Measurements from ENCODE around the gene IL1RAP.

Gene IL1RAP

DNA sequence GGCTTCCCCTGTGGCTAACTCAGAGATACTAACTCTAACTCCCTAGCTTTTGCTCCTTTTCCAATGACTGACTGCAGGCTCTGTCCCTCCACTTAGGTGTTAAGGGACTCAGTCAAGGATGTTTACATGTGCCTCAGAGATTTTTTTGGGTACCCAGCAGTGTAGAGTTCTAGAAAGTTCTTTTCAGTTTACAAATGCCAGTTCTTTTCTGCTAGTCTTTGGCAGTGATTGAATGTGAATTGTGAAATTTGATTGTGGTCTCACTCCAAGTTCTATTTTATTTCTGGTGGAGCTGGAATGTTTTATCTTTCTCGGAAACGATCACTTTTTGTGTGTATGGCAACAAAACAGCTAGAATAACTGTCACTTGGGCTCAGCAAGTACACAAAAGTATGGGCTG lies 60.6 kb downstream of the IL1RAP start:
- no peak for DNase-seq (ENCODE audit: low read depth in 1 of 2, low spot score in 1 of 2)

GRCh38 chr3:190575437-190576185 lies 61.7 kb downstream of the IL1RAP start:
- DNase-seq (ENCODE audit: low read depth in 1 of 2, low spot score in 1 of 2): no peak

DNA sequence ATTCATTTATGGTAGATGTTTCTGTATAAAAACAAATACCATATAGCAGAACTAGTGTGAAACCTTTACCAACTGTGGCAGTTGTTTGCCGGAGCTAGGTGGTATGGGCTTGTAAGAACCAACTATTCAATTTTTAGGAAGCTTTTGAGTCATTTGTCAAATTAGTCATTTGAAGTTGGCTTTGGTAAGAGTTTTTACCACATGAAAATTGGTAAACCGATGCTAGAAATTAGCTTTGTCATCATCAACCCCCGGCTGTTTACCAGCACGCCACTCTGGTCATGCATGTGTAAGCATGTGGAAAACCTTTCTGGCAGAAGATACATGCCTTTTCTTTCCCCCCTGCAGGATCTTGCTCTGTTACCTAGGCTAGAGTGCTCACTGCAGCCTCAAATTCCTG lies 63.3 kb downstream of the IL1RAP start:
- DNase-seq (ENCODE audit: low read depth in 1 of 2, low spot score in 1 of 2): no peak

GRCh38 chr3:190579514-190580137 lies 65.7 kb downstream of the IL1RAP start:
- no peak for DNase-seq (ENCODE audit: low read depth in 1 of 2, low spot score in 1 of 2)

- DNase-seq (ENCODE audit: low read depth in 1 of 2, low spot score in 1 of 2): no peak
These were observed 66.5 kb downstream of the IL1RAP start for GRCh38 chr3:190580417-190580816.

- DNase-seq (ENCODE audit: low read depth in 1 of 2, low spot score in 1 of 2): no peak
These were observed 67.2 kb downstream of the IL1RAP start for GRCh38 chr3:190581041-190581541.

DNA sequence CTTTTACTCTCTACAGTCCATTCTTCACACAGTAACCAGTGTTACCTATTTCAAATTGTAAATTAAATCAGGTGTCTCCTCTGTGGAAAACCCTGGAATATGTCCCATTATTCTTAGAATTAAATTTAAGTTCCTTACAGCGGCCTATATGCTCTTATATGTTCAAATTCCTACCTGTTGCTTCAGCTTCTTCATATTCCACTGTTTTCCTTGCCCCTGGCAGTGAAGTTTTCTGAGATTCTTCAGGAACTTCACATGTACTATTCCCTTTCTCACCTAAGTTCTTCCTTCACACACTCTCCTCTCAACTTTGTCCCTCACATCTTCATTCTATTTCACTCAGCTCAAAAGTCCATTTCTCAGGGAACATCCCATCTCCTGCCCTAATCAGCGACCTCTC lies 68.8 kb downstream of the IL1RAP start:
- no peak for DNase-seq (ENCODE audit: low read depth in 1 of 2, low spot score in 1 of 2)

DNA sequence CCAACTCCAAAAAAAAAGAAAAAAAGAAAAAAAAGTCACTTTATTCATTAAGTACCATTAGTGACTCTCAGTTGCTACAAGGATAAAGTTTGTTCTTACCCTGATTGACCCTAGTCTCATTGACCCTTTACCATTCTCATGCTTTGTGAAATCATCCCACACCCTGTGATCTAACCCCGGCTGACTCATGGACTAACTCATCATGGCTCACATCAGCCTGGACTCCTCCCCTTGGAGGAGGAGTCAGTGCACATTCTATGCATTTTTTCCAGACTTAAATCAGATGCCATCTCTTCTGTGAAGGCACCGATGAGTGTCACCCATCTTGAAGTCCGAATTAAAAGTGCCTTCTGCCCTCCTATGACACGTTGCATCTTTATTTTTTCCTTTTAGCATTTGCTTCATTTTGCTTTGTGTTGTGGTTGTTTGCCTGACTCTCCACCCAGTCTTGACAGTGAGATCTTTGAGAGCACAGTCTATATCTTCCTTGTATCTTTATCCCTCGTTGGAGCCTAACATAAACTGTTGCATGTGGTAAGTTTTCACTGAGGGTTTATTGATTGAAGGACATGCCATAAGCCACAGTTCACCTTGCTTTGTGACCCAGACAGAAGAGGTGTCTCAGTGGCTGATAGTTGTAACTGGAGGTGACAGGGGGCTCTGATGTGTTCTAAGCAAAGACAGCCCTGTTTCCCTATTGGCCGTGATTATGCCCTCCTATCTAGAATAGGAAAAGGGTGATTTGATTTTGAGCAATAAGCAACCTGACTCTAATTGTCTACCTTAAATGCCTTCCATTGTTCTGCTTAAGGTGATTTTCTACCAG lies 72.1 kb downstream of the IL1RAP start:
- DNase-seq (ENCODE audit: low read depth in 1 of 2, low spot score in 1 of 2): peak in 1 of 2 donors; percentile 60

GRCh38 chr3:190586631-190587011 lies 72.7 kb downstream of the IL1RAP start:
- DNase-seq (ENCODE audit: low read depth in 1 of 2, low spot score in 1 of 2): peak in 1 of 2 donors; percentile 49

- no peak for DNase-seq (ENCODE audit: low read depth in 1 of 2, low spot score in 1 of 2)
These were observed 74.7 kb downstream of the IL1RAP start for GRCh38 chr3:190588570-190588969.

DNA sequence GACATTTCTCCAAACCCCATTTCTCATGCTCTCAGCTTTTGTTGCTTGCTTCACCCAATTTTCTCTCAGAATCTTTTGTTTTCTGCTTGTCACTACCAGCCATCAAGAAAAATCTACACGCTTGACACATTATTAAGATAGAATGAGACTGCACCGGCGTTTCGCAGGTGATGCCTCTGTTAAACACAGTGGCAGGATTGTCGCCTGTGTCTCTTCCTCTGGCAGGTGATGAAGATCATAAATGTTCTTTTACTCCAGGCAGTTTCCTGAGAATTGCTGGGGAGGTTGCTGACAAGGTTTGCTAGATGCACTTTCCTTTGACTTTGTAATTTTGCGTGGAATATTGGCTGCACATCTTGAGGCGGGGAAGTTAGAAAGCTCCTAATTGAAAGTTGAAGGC lies 75.4 kb downstream of the IL1RAP start:
- DNase-seq (ENCODE audit: low read depth in 1 of 2, low spot score in 1 of 2): no peak

GRCh38 chr3:190591080-190591479 lies 77.2 kb downstream of the IL1RAP start:
- no peak for DNase-seq (ENCODE audit: low read depth in 1 of 2, low spot score in 1 of 2)

DNA sequence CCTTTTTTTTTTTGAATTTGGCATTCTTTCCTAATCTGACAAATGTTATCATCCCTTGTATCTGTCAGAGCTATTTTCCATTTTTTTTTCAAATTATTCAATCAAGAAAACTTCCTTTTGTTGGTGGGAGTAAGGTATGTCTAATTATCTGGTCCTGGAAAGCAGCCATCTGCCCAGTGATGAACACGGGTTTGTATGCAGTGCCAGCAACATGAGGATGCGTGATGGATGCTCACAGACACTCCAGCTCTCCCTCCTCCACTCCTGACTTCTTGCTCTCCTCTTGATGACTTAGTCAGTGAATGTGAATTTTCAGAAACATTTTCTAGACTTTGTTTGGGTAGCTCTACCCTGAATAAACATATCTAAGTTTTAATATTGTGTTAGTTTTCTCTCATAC lies 79.2 kb downstream of the IL1RAP start:
- no peak for DNase-seq (ENCODE audit: low read depth in 1 of 2, low spot score in 1 of 2)

DNA sequence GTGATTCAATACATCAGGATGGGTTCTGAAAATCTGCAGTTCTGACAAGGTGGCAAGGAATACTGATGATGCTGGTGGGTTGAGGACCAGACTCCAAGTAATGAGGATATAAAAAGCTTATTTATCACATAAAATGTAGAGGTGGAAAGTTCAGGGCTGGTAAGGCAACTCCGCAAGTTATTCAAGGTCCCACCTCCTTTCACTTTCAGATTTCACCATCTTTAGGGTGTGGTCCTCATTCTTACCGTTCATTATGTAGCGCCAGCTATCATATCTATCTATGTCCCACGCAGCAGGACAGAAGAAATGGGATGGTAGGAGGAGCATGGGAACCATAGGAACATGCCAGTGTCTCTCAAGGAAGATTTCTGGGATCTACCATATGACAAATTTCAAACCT lies 80.3 kb downstream of the IL1RAP start:
- no peak for DNase-seq (ENCODE audit: low read depth in 1 of 2, low spot score in 1 of 2)

GRCh38 chr3:190595179-190595795 lies 81.4 kb downstream of the IL1RAP start:
- no peak for DNase-seq (ENCODE audit: low read depth in 1 of 2, low spot score in 1 of 2)

- DNase-seq (ENCODE audit: low read depth in 1 of 2, low spot score in 1 of 2): no peak
These were observed 81.9 kb downstream of the IL1RAP start for GRCh38 chr3:190595807-190596206.

DNA sequence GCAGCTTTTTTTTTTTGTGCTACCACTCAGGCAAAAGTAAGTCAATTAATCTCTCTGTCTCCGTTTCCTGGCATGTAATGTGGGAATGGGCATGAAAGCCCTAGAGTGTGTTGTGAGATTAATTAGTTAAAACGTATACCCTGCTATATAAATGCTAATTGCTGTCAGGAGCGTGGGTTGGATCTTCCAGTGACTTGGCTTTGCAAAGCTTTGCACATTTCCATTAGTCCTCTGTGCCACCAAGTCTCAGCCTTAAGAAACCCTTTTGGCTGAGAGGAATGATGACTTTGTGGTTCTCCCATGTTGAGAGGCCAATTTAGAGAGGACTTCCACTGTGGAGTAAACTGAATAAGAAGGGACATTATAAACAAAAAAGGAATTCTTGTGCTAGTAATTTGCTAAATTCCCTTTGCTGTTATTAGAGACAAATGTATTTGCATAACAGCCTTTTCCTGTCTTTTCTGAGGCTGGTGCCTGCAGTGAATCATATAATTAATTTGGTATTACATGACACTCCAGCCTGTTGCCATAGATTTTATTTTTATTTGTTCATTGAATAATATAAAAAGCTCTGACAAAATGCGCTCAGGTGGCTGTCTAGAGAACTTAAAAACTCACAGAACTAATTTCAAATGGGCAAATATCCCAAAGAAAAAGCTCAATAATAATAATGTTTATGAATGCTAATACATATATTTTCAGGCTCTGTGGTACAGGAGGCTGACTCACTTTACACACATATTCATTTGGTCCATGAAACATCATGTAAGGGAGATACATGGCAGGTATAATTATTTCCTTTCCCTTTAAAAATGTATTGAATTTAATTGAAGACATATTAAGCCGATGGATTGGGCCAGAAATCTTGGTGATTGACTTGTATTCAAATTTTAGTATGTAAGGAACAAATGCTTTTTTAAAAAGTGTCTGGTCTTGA lies 82.7 kb downstream of the IL1RAP start:
- DNase-seq (ENCODE audit: low read depth in 1 of 2, low spot score in 1 of 2): no peak

DNA sequence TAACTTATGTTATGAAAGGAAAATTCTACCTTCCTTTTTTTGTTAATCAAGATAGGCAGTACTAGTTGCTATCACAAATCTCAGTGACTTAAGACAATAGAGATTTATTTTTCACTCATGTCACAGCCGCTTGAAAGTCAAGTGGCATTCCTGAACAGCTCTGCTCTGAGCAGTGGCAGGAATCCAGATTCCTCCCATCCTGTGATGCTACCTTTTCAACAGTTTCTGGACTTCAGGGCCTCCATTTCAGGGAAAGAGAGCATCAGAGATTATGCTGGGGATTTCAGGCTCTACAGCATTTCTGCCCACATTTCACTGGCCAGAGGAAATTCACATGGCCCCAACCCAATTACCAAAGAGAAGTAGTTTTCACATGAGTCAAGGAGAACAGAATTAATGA lies 83.4 kb downstream of the IL1RAP start:
- no peak for DNase-seq (ENCODE audit: low read depth in 1 of 2, low spot score in 1 of 2)

DNA sequence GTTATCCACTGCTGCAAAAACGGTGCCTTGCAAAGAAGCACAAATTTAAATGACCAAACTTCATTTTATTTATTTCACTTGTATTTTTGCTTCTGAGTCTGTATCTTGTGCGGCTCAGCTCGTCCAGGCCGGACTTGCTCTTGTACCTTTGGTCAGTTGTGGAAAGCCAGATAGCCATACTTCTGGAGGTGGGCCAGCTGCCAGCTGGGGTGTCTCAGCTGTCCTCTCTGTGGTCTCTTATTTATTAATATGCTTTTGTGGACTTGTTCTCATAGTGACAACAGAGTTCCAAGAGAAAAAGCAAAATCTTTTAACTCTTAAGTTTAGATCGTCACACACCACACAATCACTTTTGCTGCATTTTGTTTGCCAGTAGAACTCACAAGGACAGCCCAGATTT lies 87.7 kb downstream of the IL1RAP start:
- no peak for DNase-seq (ENCODE audit: low read depth in 1 of 2, low spot score in 1 of 2)

DNA sequence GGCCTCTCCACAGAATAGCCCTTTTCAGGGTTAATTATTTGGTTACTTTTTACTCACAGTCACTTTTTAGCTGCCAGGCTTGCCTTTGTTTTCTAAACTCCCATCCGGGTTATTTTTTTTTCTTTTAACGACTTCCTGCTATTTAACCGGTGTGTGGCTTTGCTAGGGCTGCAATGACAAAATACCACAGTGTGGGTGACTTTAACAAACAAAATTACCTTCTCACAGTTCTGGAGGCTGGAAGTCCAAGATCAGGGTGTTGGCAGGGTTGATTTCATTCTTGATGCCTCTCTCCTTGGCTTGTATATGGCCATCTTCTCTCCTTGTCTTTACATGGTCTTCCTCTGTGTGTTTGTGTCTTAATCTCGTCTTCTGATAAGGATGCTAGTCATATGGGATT lies 91.5 kb downstream of the IL1RAP start:
- DNase-seq (ENCODE audit: low read depth in 1 of 2, low spot score in 1 of 2): no peak

Measured in activated CD4-positive, alpha-beta T cell treated with anti-CD3 and anti-CD28 coated beads, Interleukin-2, amount 50 U/mL, for 24 hours (primary cell).